Lung (tissue), 12 donors: ENCODE results near the gene CNTNAP5. TPM values are rescaled to one million over a fixed set of nuclear protein-coding genes. Genes with fewer than 3 reads are reported as not detected.

ENCODE experiments used
- ATAC-seq: fragments of 200-7000 bp; cut with Tn5 transposase; one replicate; pipeline ENCODE4 v1.9.1; 2020; ENCODE audit warnings: moderate number of reproducible peaks; ENCODE audit not compliant: insufficient read depth, low FRiP score
- DNase-seq, 3 donors: peaks; one replicate each; pipeline ENCODE4 v3.0.0-alpha.2; 2013 to 2017
- H3K27ac ChIP-seq, 2 donors: one replicate each; pipeline ENCODE4 v1.5.1; 2013; ENCODE audit warnings: mild to moderate bottlenecking in 2 of 2, moderate library complexity in 2 of 2, control low read depth in 1 of 2, inconsistent platforms in 1 of 2, low read depth in 1 of 2, low read length in 1 of 2
- H3K27me3 ChIP-seq, 3 donors: one replicate each; pipeline ENCODE4 v1.5.1; 2013; ENCODE audit warnings: low read length in 2 of 3; ENCODE audit not compliant: control insufficient read depth in 3 of 3, insufficient read depth in 3 of 3
- H3K36me3 ChIP-seq, 4 donors: one replicate each; pipeline ENCODE4 v1.5.1; 2013; ENCODE audit warnings: low read length in 4 of 4, mild to moderate bottlenecking in 1 of 4, moderate library complexity in 1 of 4; ENCODE audit not compliant: control insufficient read depth in 4 of 4, insufficient read depth in 4 of 4
- H3K4me1 ChIP-seq, 5 donors: one replicate each; pipeline ENCODE4 v1.5.1; 2013; ENCODE audit warnings: low read length in 5 of 5, mild to moderate bottlenecking in 2 of 5, moderate library complexity in 1 of 5; ENCODE audit not compliant: control insufficient read depth in 5 of 5, insufficient read depth in 5 of 5
- H3K4me3 ChIP-seq: one replicate; pipeline ENCODE4 v1.5.1; 2013; ENCODE audit warnings: mild to moderate bottlenecking, control low read depth, moderate library complexity
- H3K9ac ChIP-seq, 2 donors: one replicate each; pipeline ENCODE4 v1.5.1; 2013; ENCODE audit warnings: low read length in 2 of 2, control low read depth in 1 of 2; ENCODE audit not compliant: insufficient read depth in 1 of 2
- H3K9me3 ChIP-seq, 4 donors: one replicate each; pipeline ENCODE4 v1.5.1; 2013; ENCODE audit warnings: low read length in 3 of 4, mild to moderate bottlenecking in 1 of 4, moderate library complexity in 1 of 4; ENCODE audit not compliant: control insufficient read depth in 4 of 4, insufficient read depth in 3 of 4
- CTCF ChIP-seq: IDR thresholded peaks from 2 replicates; pipeline ENCODE4 v1.5.1; 2012; ENCODE audit warnings: mild to moderate bottlenecking; ENCODE audit errors: control extremely low read depth, extremely low read depth
- WGBS, 2 donors: extraction: QIAGEN DNeasy Blood & Tissue Kit; methylation state at CpG; one replicate each; pipeline ENCODE4 v1.1.7; 2013; 5-methylcytosine and 5-hydroxymethylcytosine counted together
- polyA plus RNA-seq, 2 donors: library from polyadenylated mRNA; stranded (reverse); fragments of 200-250 nt; gene quantifications; one replicate each; pipeline ENCODE4 v1.2.1, GENCODE V29; 2013
- total RNA-seq, 2 donors: library from RNA; depleted of rRNA in 1 of 2; stranded (reverse); fragments of >200 nt in 1 of 2; gene quantifications; one replicate each; pipeline ENCODE4 v1.2.1, GENCODE V29; 2014 to 2021
- donor health status: control.
- donor health status: control.
- donor health status: Bipolar disorder and iron deficiency.
- donor health status: healthy.
- donor health status: DM: yes; HTN: yes; CAD: no.

The CNTNAP5 gene
- total and polyA plus RNA-seq, 4 donors: 0.03 to 0.06 TPM; not detected in 2

- TF ChIP-seq CTCF: no peak
- DNase-seq (no peak), ATAC-seq (no peak)
- Histone ChIP-seq H3K4me3 (no peak overlapping the region), H3K27ac (no peak overlapping the region), H3K9me3 (no peaks in the 10 kb centered on the region), H3K9ac (no peak overlapping the region), H3K4me1 (peaks cover 0 to 8% (median 0%) of the 10 kb centered on the region in 5 donors), H3K36me3 (no peaks in the 10 kb centered on the region), H3K27me3 (no peaks in the 10 kb centered on the region)
- WGBS, 2 donors: 32 to 45% methylated on average over 2 of the region's 2 CpGs
These were observed 855.9 kb downstream of the CNTNAP5 start for GRCh38 chr2:124880995-124881394.

- Histone ChIP-seq H3K9ac (no peak overlapping the region), H3K4me3 (no peak overlapping the region), H3K4me1 (peaks cover 0 to 12% (median 0%) of the 10 kb centered on the region in 5 donors), H3K9me3 (no peaks in the 10 kb centered on the region), H3K27me3 (no peaks in the 10 kb centered on the region), H3K36me3 (no peaks in the 10 kb centered on the region), H3K27ac (no peak overlapping the region)
- ATAC-seq (no peak), DNase-seq (no peak)
- WGBS, 2 donors: 58 to 66% methylated on average over 3 of the region's 3 CpGs
- no peak for TF ChIP-seq CTCF
These were observed 857.3 kb downstream of the CNTNAP5 start for GRCh38 chr2:124882423-124882822.

GRCh38 chr2:124883595-124883994, 858.5 kb downstream of the CNTNAP5 start:
- H3K36me3 ChIP-seq: no peaks in the 10 kb centered on the region
- H3K4me3 ChIP-seq: no peak overlapping the region
- H3K9me3 ChIP-seq: no peaks in the 10 kb centered on the region
- no peak overlapping the region for H3K27ac ChIP-seq
- ATAC-seq (no peak), DNase-seq (no peak)
- H3K4me1 ChIP-seq: peaks cover 0 to 12% (median 0%) of the 10 kb centered on the region in 5 donors
- H3K9ac ChIP-seq: no peak overlapping the region
- no peak for TF ChIP-seq CTCF
- no peaks in the 10 kb centered on the region for H3K27me3 ChIP-seq
- WGBS, 2 donors: 94 to 95% methylated on average over 5 of the region's 5 CpGs

- ATAC-seq: no peak
- H3K4me1 ChIP-seq: peaks cover 0 to 12% (median 0%) of the 10 kb centered on the region in 5 donors
- no peaks in the 10 kb centered on the region for H3K27me3 ChIP-seq
These were observed 859.2 kb downstream of the CNTNAP5 start for GRCh38 chr2:124884315-124884714.

More at GRCh38 chr2:124884315-124884714, 859.2 kb downstream of the CNTNAP5 start:
- peak in 2 of 3 donors; percentile 26 to 44 for DNase-seq
- Histone ChIP-seq H3K36me3 (no peaks in the 10 kb centered on the region), H3K9ac (no peak overlapping the region), H3K27ac (no peak overlapping the region), H3K4me3 (no peak overlapping the region), H3K9me3 (no peaks in the 10 kb centered on the region)
- no peak for TF ChIP-seq CTCF
- 55 to 73% methylated on average over 2 of the region's 2 CpGs for WGBS, 2 donors
